GM12878 (cell line): ENCODE data around the gene SHANK1. TPM values are rescaled to one million over a fixed set of nuclear protein-coding genes. Genes with fewer than 3 reads are reported as not detected.

Experiments used
- ATAC-seq: fragments of 200-7000 bp; cut with Tn5 transposase; 3 replicates; pipeline ENCODE4 v1.9.1; 2020; ENCODE audit warnings: mild to moderate bottlenecking, moderate library complexity
- BruUV-seq: library from RNA; stranded (reverse); fragments of 400-500 nt; replicated peaks from 2 replicates; lab custom pipeline; 2021; lab: Mats Ljungman, UMichigan
- CTCF ChIA-PET: fragments of 300-600 bp; sonication (Branson Sonifier 250); formaldehyde crosslinking; extraction: SDS; loops from one replicate; lab custom pipeline; 2021; ENCODE audit warnings: inconsistent platforms; lab: Yijun Ruan, JAX
- POLR2A ChIA-PET: fragments of 350-600 bp; formaldehyde crosslinking; extraction: SDS; loops from one replicate; lab custom pipeline; 2021; ENCODE audit warnings: inconsistent platforms; lab: Charles Lee
- RAD21 ChIA-PET: fragments of 300-600 bp; sonication (Branson Sonifier 250); formaldehyde crosslinking; loops from one replicate; lab custom pipeline; 2023; ENCODE audit warnings: antibody characterized with exemption; ENCODE audit not compliant: unreplicated experiment; lab: Charles Lee
- SMC1A ChIA-PET: fragments of 300-600 bp; sonication (Branson Sonifier 250); formaldehyde crosslinking; loops from one replicate; lab custom pipeline; 2023; ENCODE audit not compliant: unreplicated experiment, uncharacterized antibody; lab: Charles Lee
- DNase-seq: peaks from one replicate; pipeline ENCODE4 v3.0.0-alpha.2; 2011; ENCODE audit warnings: low read depth, low spot score
- FAIRE-seq: peaks from 3 replicates; lab custom pipeline; 2011; peaks lifted over from hg19 to GRCh38; lab: Jason Lieb, UNC
- H2AFZ ChIP-seq: 2 replicates; pipeline ENCODE4 v1.6.0; 2011; ENCODE audit warnings: low read depth, low read length, control low read depth; ENCODE audit not compliant: control insufficient read depth
- H3K27ac ChIP-seq: 2 replicates; pipeline ENCODE4 v1.5.1; 2011; ENCODE audit warnings: control low read depth; ENCODE audit not compliant: control insufficient read depth, insufficient read depth
- H3K27me3 ChIP-seq, 2 experiments: replicated peaks in 1 of 2; 2 replicates each; pipeline versions ENCODE4 v1.6.0 to v1.6.1; 2011; ENCODE audit warnings: low read length in 1 of 2; ENCODE audit not compliant: control insufficient read depth in 2 of 2, insufficient read depth in 2 of 2
- H3K36me3 ChIP-seq, 2 experiments: 2 replicates each; pipeline ENCODE4 v1.5.1; 2011; ENCODE audit warnings: low read length in 1 of 2; ENCODE audit not compliant: control insufficient read depth in 2 of 2, insufficient read depth in 2 of 2
- H3K4me1 ChIP-seq: 2 replicates; pipeline ENCODE4 v1.6.1; 2011; ENCODE audit warnings: mild to moderate bottlenecking, low read length, moderate library complexity, mixed read lengths; ENCODE audit not compliant: control insufficient read depth, insufficient read depth
- H3K4me2 ChIP-seq: 2 replicates; pipeline ENCODE4 v1.6.0; 2011; ENCODE audit warnings: control low read depth; ENCODE audit not compliant: control insufficient read depth, insufficient read depth
- H3K4me3 ChIP-seq: fragments of 200-600 bp; sonication (generic); 2 replicates; pipeline ENCODE4 v1.5.1; 2016
- H3K79me2 ChIP-seq: 2 replicates; pipeline ENCODE4 v1.6.0; 2011; ENCODE audit warnings: low read length; ENCODE audit not compliant: control insufficient read depth, insufficient read depth
- H3K9ac ChIP-seq: 2 replicates; pipeline ENCODE4 v1.8.0; 2011; ENCODE audit warnings: low read length, control low read depth, mixed read lengths; ENCODE audit not compliant: control insufficient read depth, insufficient read depth
- H3K9me3 ChIP-seq: replicated peaks from 3 replicates; pipeline ENCODE4 v1.5.1; 2011; ENCODE audit warnings: mild to moderate bottlenecking, low read length; ENCODE audit not compliant: control insufficient read depth, insufficient read depth
- H4K20me1 ChIP-seq: 2 replicates; pipeline ENCODE4 v1.6.0; 2011; ENCODE audit not compliant: control insufficient read depth, insufficient read depth
- EED ChIP-seq: sonication (generic); IDR thresholded peaks from 2 replicates; pipeline ENCODE4 v1.6.1; 2016; ENCODE audit warnings: antibody characterized with exemption, low read depth
- HDGF ChIP-seq: fragments of 450-650 bp; IDR thresholded peaks from 2 replicates; pipeline ENCODE4 v1.6.1; 2016; ENCODE audit warnings: antibody characterized with exemption
- IRF3 ChIP-seq: fragments of 450-650 bp; IDR thresholded peaks from 2 replicates; pipeline ENCODE4 v1.6.1; 2014; ENCODE audit warnings: mild to moderate bottlenecking
- JUNB ChIP-seq: IDR thresholded peaks from 2 replicates; pipeline ENCODE4 v1.6.1; 2016; ENCODE audit warnings: antibody characterized with exemption, mild to moderate bottlenecking
- KLF5 ChIP-seq: fragments of 450-650 bp; IDR thresholded peaks from 2 replicates; pipeline ENCODE4 v1.6.1; 2014; ENCODE audit warnings: mild to moderate bottlenecking; ENCODE audit not compliant: partially characterized antibody
- NFIC ChIP-seq: IDR thresholded peaks from 2 replicates; pipeline ENCODE4 v1.6.1; 2012; ENCODE audit warnings: low read depth, mild to moderate bottlenecking, inconsistent platforms, low read length, moderate library complexity
- POLR2AphosphoS5 ChIP-seq: IDR thresholded peaks from 2 replicates; pipeline ENCODE4 v1.6.1; 2011; ENCODE audit warnings: mild to moderate bottlenecking, low read length, inconsistent platforms
- RAD21 ChIP-seq: IDR thresholded peaks from 2 replicates; pipeline ENCODE4 v1.6.1; 2011; ENCODE audit warnings: mild to moderate bottlenecking, low read depth, low read length, moderate library complexity; ENCODE audit not compliant: insufficient read depth
- TCF7 ChIP-seq: IDR thresholded peaks from 2 replicates; pipeline ENCODE4 v1.6.1; 2014; ENCODE audit warnings: antibody characterized with exemption, borderline replicate concordance
- WRNIP1 ChIP-seq: IDR thresholded peaks from 2 replicates; pipeline ENCODE4 v1.6.1; 2011; ENCODE audit warnings: low read depth, low read length, improper control_type of control experiment, borderline replicate concordance
- YY1 ChIP-seq: IDR thresholded peaks from 2 replicates; pipeline ENCODE4 v1.6.1; 2011; ENCODE audit warnings: low read depth, mild to moderate bottlenecking, low read length
- WGBS: methylation state at CpG from one replicate; pipeline ENCODE4 v1.1.6; 2016; ENCODE audit warnings: low lambda C conversion rate; ENCODE audit not compliant: insufficient replicate concordance, insufficient coverage; ENCODE audit errors: missing lambda C conversion rate; 5-methylcytosine and 5-hydroxymethylcytosine counted together
- in situ Hi-C: fragments of 300-500 bp; cut with MboI; formaldehyde crosslinking; loops from 9 replicates; pipeline ENCODE4 v1.14.3; 2018; ENCODE audit warnings: mixed read lengths
- intact Hi-C: fragments of 100-400 bp; cut with micrococcal nuclease; formaldehyde crosslinking; loops from one replicate; pipeline ENCODE4 v1.14.2; 2022; ENCODE audit not compliant: unreplicated experiment
- polyA plus RNA-seq, 11 experiments: library from polyadenylated mRNA; depleted of rRNA in 4 of 11; unstranded in 6 of 11; stranded (reverse) in 5 of 11; fragments of >200 nt; fragmentation: Nextera tagmentation in 4 of 11; fragmentation: Illumina TruSeq in 1 of 11; extraction: Ambion mirVana in 4 of 11; extraction: Trizol in 1 of 11; gene quantifications; 1 replicate in 1 of 11; 2 replicates in 10 of 11; pipeline versions ENCODE4 v1.2.1 to v1.2.3, GENCODE V29; 2011 to 2016; ENCODE audit warnings: inconsistent platforms in 2 of 11, missing spikeins in 2 of 11, low read depth in 1 of 11
- total RNA-seq, 4 experiments: library from RNA; depleted of rRNA in 3 of 4; stranded (reverse); fragments of >200 nt in 3 of 4; fragmentation: Illumina TruSeq in 1 of 4; extraction: Trizol in 1 of 4; gene quantifications; 2 replicates each; pipeline versions ENCODE4 v1.2.1 to v1.2.3, GENCODE V29; 2013 to 2021

SHANK1 gene
- total and polyA plus RNA-seq, 10 of the 15 experiments (the other 5 are each of a cell fraction or from before 2014, with no cell fraction given) = not detected

- ATAC-seq (no peak), FAIRE-seq (no peak), DNase-seq (no peak)
- Histone ChIP-seq H3K4me2 (no peak overlapping the region), H3K79me2 (no peaks in the 10 kb centered on the region), H3K27me3 (peaks cover 4 to 6% of the 10 kb centered on the region in 2 experiments), H4K20me1 (no peaks in the 10 kb centered on the region), H3K9ac (no peak overlapping the region), H3K4me1 (no peaks in the 10 kb centered on the region), H3K4me3 (no peak overlapping the region), H3K27ac (no peak overlapping the region), H2AFZ (no peak overlapping the region), H3K36me3 (no peaks in the 10 kb centered on the region), H3K9me3 (no peaks in the 10 kb centered on the region)
- ChIA-PET SMC1A (no interaction called here), POLR2A (no interaction called here), RAD21 (no interaction called here), CTCF (no interaction called here)
- in situ Hi-C loops (no loop called here), intact Hi-C loops (no loop called here)
- BruUV-seq = no TSS peak
- WGBS = 15% methylated on average over 15 of the region's 15 CpGs
- TF ChIP-seq YY1 (no peak), IRF3 (no peak), EED (no peak), HDGF (no peak), JUNB (no peak), NFIC (no peak), POLR2AphosphoS5 (no peak), RAD21 (no peak), KLF5 (no peak), WRNIP1 (no peak), TCF7 (no peak)
Observed at GRCh38 chr19:50673118-50673517, 46.5 kb downstream of the SHANK1 start.
